Activated CD8-positive, alpha-beta memory T cell treated with anti-CD3 and anti-CD28 coated beads, Interleukin-2, amount 10 ng/mL, durations not matched to agents 7 days and 5 days (primary cell): ENCODE data around the gene ARHGEF10L. TPM values are rescaled to one million over a fixed set of nuclear protein-coding genes. Genes with fewer than 3 reads are reported as not detected.
"Not testable (repeated sequence)": the region's sequence is repeated elsewhere in the genome, so short reads cannot be mapped to it uniquely, and the experiment has no call there.

ENCODE experiments used
- ATAC-seq: fragments of 150-1000 bp; cut with Tn5 transposase; one replicate; pipeline ENCODE4 v1.10.0; 2021; ENCODE audit warnings: moderate library complexity
- CTCF ChIA-PET: fragments of 350-600 bp; sonication (Branson Sonifier 250); formaldehyde crosslinking; loops from one replicate; lab custom pipeline; 2021; ENCODE audit warnings: antibody characterized with exemption; lab: Charles Lee
- DNase-seq: peaks from one replicate; pipeline ENCODE4 v3.0.0-alpha.2; 2020
- H3K27ac Mint-ChIP-seq: one replicate; pipeline ENCODE4 v1.8.0; 2021; ENCODE audit warnings: mild to moderate bottlenecking, mixed read lengths
- H3K27me3 Mint-ChIP-seq: one replicate; pipeline ENCODE4 v1.8.0; 2021; ENCODE audit warnings: mixed read lengths
- H3K36me3 Mint-ChIP-seq: one replicate; pipeline ENCODE4 v1.8.0; 2021; ENCODE audit warnings: mild to moderate bottlenecking, mixed read lengths
- H3K4me1 Mint-ChIP-seq: one replicate; pipeline ENCODE4 v1.8.0; 2021; ENCODE audit warnings: mixed read lengths
- H3K4me3 Mint-ChIP-seq: one replicate; pipeline ENCODE4 v1.8.0; 2021; ENCODE audit warnings: mild to moderate bottlenecking, moderate library complexity, mixed read lengths
- H3K9me3 Mint-ChIP-seq: one replicate; pipeline ENCODE4 v1.8.0; 2022; ENCODE audit warnings: low read depth, mixed read lengths
- total RNA-seq, 2 experiments: library from RNA; stranded (reverse); gene quantifications; one replicate each; pipeline ENCODE4 v1.2.3, GENCODE V29; 2021

Gene ARHGEF10L
- total RNA-seq, 2 experiments from 2014 or later = not detected

DNA sequence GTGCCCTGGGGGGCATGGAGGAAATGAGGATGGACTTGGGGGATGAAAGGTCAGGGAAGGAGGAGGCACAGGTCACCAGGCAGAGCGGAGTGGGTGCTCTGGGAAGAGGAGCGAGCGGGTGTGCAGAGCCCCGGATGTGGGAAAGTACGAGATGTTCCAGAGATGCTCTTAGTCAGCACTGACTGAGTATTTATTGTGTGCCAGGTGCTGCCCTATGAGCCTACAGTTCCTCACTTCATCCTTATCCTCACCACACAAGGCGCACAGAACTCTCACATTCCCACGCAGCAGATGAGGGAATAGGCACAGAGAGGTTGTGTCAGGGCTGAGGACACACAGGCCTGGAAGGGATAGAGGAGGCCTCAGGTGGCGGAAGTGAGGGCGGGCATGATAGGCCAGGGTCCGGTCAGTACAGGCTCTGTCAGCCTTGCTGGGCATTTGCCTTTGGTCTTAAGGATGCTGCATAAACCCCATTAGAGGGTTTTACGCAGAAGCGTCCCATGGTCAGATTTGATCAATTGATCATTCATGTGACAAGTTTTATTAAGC lies 77.3 kb downstream of the ARHGEF10L start:
- DNase-seq (no peak), ATAC-seq (no peak)
- H3K9me3 Mint-ChIP-seq = no peaks in the 10 kb centered on the region
- H3K36me3 Mint-ChIP-seq = no peaks in the 10 kb centered on the region
- H3K4me3 Mint-ChIP-seq = no peak overlapping the region
- H3K27ac Mint-ChIP-seq = no peak overlapping the region
- CTCF ChIA-PET = no interaction called here
- H3K4me1 Mint-ChIP-seq = no peaks in the 10 kb centered on the region
- no peaks in the 10 kb centered on the region for H3K27me3 Mint-ChIP-seq

DNA sequence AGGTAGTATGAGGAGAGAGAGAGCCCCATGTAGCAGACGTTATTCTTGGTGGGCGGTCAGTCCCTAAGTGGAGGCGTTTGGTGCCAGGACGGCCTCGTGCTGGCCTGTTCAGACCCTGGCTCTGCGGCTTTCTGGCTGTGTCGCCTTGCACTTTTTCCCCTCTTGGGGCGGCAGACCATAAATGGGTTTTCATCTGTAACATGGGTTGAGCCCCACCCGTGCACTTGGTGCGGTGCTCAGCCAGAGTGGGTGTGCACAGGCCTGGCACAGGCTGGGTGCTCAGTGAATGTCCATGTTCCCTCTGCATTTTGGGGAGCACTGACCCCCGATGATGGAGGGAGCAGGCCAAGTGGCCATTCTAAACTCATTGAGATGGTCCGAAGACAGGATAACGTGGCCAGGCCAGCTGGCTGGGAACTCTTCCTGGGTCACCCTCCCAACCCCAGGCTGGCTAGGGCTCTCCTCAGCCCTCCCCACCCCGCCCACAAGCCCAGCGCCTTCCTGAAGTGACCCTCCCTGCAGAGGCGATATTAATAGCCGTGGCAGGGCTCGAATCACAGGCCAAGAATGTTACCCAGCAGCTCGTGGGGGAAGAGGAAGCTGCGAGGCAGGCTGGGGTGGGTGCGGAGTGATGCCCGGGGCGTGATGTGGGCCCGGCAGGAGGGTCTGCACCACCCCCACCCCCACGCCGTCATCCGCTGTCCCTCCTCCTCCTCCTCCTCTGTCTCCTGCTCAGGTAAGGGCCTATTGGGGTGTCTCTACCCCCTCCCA lies 78.5 kb downstream of the ARHGEF10L start:
- Mint-ChIP-seq H3K4me3 (no peak overlapping the region), H3K4me1 (no peaks in the 10 kb centered on the region), H3K9me3 (no peaks in the 10 kb centered on the region), H3K27me3 (no peaks in the 10 kb centered on the region), H3K36me3 (no peaks in the 10 kb centered on the region), H3K27ac (no peak overlapping the region)
- DNase-seq (no peak), ATAC-seq (no peak)
- CTCF ChIA-PET = no interaction called here

DNA sequence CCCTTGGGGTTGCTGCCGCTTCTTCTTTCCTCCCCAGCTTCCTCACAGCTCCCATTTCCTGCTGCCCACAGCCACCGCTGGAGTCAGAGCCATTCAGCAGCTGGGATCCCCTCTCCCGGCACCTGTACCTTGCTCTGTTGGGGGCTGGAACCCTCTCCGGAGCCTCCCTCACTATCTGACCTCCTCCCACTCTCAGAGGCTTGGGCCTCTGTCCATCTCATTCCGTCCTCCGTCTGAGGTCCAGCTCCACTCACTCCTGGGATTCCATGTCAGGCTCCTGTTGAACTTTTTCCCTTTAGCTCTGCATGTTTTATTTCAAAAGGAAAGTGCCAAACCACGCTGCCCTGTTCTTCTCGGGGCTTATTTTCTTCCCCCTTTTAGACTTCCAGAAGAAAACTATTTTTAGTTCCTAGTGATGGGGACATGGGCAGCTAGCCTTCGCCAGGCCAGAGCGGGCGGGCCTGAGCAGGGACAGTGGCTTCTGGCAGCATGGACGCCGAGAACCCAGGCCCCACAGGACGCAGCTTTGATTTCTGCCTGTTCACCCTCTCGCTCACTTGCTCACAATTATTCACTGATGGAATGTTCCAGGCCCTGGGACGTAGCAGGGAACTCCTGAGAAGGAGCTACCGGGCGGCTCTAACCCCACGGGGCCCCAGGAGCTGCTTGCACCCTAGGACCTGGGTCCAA lies 79.2 kb downstream of the ARHGEF10L start:
- no peaks in the 10 kb centered on the region for H3K9me3 Mint-ChIP-seq
- DNase-seq (no peak), ATAC-seq (no peak)
- no peak overlapping the region for H3K4me3 Mint-ChIP-seq
- no peaks in the 10 kb centered on the region for H3K36me3 Mint-ChIP-seq
- H3K27ac Mint-ChIP-seq = no peak overlapping the region
- H3K27me3 Mint-ChIP-seq = no peaks in the 10 kb centered on the region
- CTCF ChIA-PET = no interaction called here
- no peaks in the 10 kb centered on the region for H3K4me1 Mint-ChIP-seq

DNA sequence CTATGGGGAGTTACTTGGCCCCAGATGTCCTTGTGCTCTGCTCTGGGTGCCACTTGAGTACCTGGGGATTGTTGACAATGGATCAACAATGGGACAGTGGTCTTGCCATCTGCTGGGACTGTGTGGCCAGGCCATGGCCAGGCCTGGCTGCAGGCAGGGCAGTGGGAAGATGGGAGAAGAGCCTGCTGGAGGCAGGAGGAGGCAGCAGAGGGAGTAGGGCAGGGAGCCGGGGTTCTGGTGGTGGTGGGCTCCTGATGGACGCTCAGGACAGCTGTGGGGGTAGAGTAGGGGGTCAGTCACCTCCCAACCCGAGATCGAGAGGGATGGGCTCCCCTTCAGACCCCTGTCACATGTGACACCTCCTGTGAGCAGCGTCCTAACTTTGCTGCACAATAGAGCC lies 81.0 kb downstream of the ARHGEF10L start:
- no peaks in the 10 kb centered on the region for H3K27me3 Mint-ChIP-seq

DNA sequence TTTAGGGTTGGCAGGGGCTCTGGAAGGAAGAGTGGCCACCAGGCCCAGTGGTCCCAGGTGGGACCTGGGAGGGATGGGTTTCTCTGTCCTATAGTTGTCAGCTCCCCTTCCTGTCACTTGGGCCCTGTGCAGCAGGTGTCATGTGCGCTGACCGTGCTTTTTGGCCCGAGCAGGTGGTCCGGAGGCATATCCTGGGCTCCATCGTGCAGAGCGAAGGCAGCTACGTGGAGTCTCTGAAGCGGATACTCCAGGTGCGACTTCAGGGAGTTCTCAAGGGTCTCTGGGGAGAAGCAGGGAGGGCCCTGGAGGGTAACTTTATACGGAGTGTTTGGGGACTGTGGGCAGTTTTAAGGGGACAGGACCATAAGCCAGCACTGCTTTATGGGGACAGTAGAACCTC lies 82.2 kb downstream of the ARHGEF10L start:
- DNase-seq (no peak), ATAC-seq (no peak)
- CTCF ChIA-PET = no interaction called here
- Mint-ChIP-seq H3K9me3 (no peaks in the 10 kb centered on the region), H3K36me3 (no peaks in the 10 kb centered on the region), H3K4me1 (no peaks in the 10 kb centered on the region), H3K27me3 (no peaks in the 10 kb centered on the region), H3K27ac (no peak overlapping the region), H3K4me3 (no peak overlapping the region)

More for the DNA sequence above, 81.0 kb downstream of the ARHGEF10L start:
- no peaks in the 10 kb centered on the region for H3K36me3 Mint-ChIP-seq
- H3K4me1 Mint-ChIP-seq = no peaks in the 10 kb centered on the region
- ATAC-seq (no peak), DNase-seq (no peak)
- H3K27ac Mint-ChIP-seq = no peak overlapping the region
- no peak overlapping the region for H3K4me3 Mint-ChIP-seq
- CTCF ChIA-PET = no interaction called here
- H3K9me3 Mint-ChIP-seq = no peaks in the 10 kb centered on the region

DNA sequence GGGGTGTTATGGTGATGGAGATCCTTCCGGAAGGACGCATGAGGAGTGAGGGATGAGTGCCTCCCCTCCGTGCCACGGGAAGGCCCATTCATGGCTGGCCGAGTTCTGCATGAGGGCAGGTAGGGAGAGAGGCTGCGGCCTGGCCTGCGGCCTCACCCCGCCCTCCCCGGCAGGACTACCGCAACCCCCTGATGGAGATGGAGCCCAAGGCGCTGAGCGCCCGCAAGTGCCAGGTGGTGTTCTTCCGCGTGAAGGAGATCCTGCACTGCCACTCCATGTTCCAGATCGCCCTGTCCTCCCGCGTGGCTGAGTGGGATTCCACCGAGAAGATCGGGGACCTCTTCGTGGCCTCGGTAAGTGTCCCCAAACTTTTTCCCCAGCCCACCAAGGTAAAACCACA lies 83.3 kb downstream of the ARHGEF10L start:
- ATAC-seq = no peak
- no peaks in the 10 kb centered on the region for H3K9me3 Mint-ChIP-seq
- H3K36me3 Mint-ChIP-seq = no peaks in the 10 kb centered on the region
- H3K27me3 Mint-ChIP-seq = no peaks in the 10 kb centered on the region
- CTCF ChIA-PET = no interaction called here
- no peak for DNase-seq
- H3K4me1 Mint-ChIP-seq = no peaks in the 10 kb centered on the region
- no peak overlapping the region for H3K4me3 Mint-ChIP-seq
- no peak overlapping the region for H3K27ac Mint-ChIP-seq

DNA sequence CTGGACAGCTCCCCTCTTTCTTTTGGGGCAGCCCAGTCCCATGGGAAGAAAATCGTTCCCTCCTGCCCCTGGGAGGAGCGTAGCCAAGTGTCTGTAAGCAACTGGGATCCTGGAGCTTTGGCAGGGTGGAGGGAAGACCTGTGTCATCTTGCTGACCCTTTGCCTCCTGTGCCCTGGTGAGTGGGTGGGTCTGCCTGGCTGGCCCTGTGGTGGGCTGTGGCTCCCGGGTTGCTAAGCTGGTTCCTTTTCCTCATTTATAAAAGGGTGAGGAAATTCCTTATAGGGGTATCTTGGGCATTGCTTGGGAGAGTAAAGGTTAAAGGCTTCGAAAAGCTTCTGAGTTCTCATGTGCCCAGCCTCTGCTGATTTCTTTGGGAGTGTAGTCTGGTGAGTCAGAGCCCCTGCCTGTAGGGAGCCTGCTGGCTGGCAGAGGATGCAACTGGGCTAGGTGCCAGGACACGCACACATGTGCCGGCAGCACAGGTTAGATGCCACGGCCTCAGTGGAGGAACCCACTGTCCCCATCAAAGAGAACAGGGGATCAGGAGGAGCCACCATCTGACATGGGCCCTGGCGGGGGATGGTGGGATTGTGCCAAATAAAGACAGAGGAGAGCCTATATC lies 85.2 kb downstream of the ARHGEF10L start:
- Mint-ChIP-seq H3K9me3 (no peaks in the 10 kb centered on the region), H3K27ac (no peak overlapping the region), H3K4me1 (no peaks in the 10 kb centered on the region), H3K4me3 (no peak overlapping the region), H3K36me3 (no peaks in the 10 kb centered on the region), H3K27me3 (no peaks in the 10 kb centered on the region)
- ATAC-seq (no peak), DNase-seq (no peak)
- CTCF ChIA-PET = no interaction called here

DNA sequence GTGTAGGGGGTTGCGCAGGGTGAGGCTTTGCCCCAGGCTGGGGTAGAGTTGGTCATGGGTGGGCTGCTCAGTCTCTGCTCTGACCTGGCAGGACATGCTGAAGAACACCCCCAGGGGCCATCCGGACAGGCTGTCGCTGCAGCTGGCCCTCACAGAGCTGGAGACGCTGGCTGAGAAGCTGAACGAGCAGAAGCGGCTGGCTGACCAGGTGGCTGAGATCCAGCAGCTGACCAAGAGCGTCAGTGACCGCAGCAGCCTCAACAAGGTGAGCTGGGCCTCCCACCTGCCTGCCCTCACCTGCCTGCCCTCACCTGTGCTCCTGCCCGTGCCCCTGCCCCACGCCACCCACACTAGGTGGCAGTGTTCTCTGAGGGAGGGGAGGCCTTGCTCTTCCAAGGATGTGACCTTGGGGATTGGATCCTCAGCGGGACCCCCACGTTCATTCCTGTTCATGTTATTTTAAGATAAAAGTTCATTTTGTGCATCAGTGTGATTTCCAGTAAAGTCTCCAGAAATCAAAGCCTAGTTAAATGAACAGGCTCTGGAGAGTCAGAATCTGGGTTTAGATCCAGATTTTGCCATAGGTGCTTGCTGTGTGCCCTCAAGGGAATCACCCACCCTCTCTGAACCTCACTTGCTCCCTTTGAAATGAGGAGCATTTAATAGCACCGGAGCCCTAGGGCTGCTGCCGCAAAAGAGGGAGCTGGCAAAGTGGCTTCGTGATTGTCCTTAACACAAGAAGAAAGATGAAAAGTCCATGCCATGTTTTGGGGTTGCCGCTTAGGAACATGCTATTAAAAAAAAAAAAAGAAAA lies 87.9 kb downstream of the ARHGEF10L start:
- CTCF ChIA-PET = no interaction called here
- Mint-ChIP-seq H3K4me1 (no peaks in the 10 kb centered on the region), H3K27me3 (no peaks in the 10 kb centered on the region), H3K36me3 (no peaks in the 10 kb centered on the region), H3K9me3 (no peaks in the 10 kb centered on the region), H3K27ac (no peak overlapping the region), H3K4me3 (no peak overlapping the region)
- ATAC-seq (no peak), DNase-seq (no peak)

DNA sequence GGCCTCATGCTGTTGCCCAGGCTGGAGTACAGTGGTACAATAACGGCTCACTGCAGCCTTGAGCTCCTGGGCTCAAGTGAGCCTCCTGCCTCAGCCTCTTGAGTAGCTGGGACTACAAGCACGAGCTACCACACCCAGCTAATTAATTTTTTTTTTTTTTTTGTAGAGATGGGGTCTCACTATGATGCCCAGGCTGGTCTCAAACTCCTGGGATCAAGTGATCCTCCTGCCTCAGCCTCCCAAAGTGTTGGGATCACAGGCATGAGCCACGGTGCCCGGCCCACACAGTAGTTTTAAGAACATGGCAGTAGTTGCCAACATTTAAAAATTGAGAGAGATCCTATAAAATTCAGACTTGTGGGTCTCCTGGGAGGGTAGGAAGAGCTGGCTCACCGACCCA lies 89.5 kb downstream of the ARHGEF10L start:
- not testable (repeated sequence) for ATAC-seq, H3K27ac Mint-ChIP-seq, H3K27me3 Mint-ChIP-seq, DNase-seq, H3K36me3 Mint-ChIP-seq, H3K9me3 Mint-ChIP-seq, H3K4me3 Mint-ChIP-seq, H3K4me1 Mint-ChIP-seq
- CTCF ChIA-PET = interaction anchor here (0.9 kb wide), 1 partner anchor 134 kb away, joined by 3 read pairs; no protein-coding TSS in a partner anchor

DNA sequence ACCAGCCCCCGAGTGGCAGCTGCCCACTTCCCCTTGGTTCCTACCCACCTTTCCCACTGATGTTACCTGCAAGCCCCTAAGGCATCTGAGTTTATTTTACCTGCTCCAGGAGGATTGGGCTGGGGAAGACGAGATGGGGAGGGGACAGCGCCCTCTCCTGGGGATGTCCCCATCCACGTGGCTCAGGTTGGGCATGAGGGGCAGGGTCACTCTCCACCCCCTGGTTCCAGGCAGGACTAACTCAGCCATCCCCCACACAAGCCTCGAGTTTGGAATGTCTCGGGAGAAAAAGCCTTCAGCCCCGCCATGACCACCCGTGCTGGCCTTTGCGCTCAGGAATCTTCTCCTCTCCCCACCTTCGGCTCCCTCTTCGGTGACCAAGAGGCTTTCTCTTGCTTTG lies 90.0 kb downstream of the ARHGEF10L start:
- Mint-ChIP-seq H3K27ac (no peak overlapping the region), H3K4me3 (no peak overlapping the region), H3K4me1 (no peaks in the 10 kb centered on the region), H3K36me3 (no peaks in the 10 kb centered on the region), H3K9me3 (no peaks in the 10 kb centered on the region), H3K27me3 (no peaks in the 10 kb centered on the region)
- DNase-seq = no peak
- CTCF ChIA-PET = interaction anchor here (0.9 kb wide), 1 partner anchor 135 kb away, joined by 3 read pairs; no protein-coding TSS in a partner anchor
- no peak for ATAC-seq

DNA sequence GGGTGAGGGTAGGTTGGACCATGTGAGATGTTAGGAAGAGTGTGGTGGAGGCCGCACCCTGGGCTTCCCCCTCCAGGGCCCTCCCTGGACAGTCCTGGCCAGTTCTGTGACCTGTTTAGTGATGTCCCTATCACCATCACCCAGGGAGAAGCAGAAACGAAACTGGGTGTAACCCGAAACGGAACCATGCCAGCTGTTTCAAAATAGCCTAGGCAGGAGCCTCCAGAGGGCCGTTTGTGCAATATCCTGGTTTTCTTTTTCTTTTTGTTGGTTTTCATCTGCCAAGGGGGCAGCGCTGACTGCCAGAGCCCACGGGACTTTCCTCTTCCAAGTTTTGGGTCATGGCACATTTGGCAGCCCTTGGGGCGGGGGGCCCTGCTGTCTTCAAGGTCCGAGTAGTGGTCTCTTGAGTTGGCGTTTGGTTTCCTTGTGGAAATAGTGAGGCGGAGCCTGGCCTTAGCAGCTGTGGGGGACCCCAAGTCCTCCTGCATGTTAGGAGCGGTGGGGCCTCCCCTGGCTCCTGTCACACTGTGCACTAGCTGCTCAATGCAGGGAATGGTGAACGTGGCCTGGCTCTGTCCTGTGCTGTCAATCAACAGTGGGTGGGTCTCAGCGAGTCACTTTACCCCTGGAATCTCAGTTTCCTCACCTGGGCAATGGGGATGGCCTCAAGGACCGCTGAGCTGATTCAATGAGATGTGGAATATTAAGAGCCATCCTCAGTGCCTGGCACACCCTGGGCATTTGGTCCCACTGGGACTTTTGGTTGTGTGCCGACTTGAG lies 90.7 kb downstream of the ARHGEF10L start:
- CTCF ChIA-PET = no interaction called here
- no peak overlapping the region for H3K27ac Mint-ChIP-seq
- no peaks in the 10 kb centered on the region for H3K36me3 Mint-ChIP-seq
- H3K9me3 Mint-ChIP-seq = no peaks in the 10 kb centered on the region
- H3K4me1 Mint-ChIP-seq = no peaks in the 10 kb centered on the region
- ATAC-seq (no peak), DNase-seq (no peak)
- no peaks in the 10 kb centered on the region for H3K27me3 Mint-ChIP-seq
- no peak overlapping the region for H3K4me3 Mint-ChIP-seq

DNA sequence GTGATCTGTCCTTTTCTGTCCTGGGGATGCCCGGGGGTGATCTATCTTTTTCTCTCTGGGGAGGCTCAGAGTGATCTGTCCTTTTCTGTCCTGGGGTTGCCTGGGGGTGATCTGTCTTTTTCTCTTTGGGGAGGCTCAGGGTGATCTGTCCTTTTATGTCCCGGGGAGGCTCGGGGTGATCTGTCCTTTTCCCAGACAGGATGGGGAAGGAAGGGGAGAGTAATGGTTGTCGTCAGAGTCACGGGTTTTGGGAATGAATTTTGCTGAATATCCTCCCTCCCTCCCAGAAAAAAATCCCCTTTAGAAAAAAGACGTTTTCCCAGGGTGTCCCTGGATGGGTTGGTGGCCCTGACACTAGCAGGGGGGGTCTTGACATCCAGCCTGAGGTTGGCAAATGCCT lies 91.5 kb downstream of the ARHGEF10L start:
- no peaks in the 10 kb centered on the region for H3K36me3 Mint-ChIP-seq
- H3K27ac Mint-ChIP-seq = no peak overlapping the region
- H3K9me3 Mint-ChIP-seq = no peaks in the 10 kb centered on the region
- ATAC-seq (no peak), DNase-seq (no peak)
- H3K4me1 Mint-ChIP-seq = no peaks in the 10 kb centered on the region
- CTCF ChIA-PET = no interaction called here
- no peaks in the 10 kb centered on the region for H3K27me3 Mint-ChIP-seq
- H3K4me3 Mint-ChIP-seq = no peak overlapping the region
